Measurements from ENCODE around the gene MRPS5. TPM values are rescaled to one million over a fixed set of nuclear protein-coding genes. Genes with fewer than 3 reads are reported as not detected.

The MRPS5 gene
- total and polyA plus RNA-seq, 4 donors, result 45.8 to 75.7 (median 64.6) TPM

- no peak overlapping the region for H3K4me3 ChIP-seq
- no peak overlapping the region for H3K27ac ChIP-seq (ENCODE audit: low read depth in 1 of 2, low read length in 1 of 2)
- peaks cover 3 to 44% (median 16%) of the 10 kb centered on the region in 4 donors for H3K36me3 ChIP-seq (ENCODE audit: control insufficient read depth in 4 of 4, insufficient read depth in 4 of 4, low read length in 4 of 4)
- TF ChIP-seq CTCF (IDR thresholded peaks at IDR 0.05; ENCODE audit: control extremely low read depth, extremely low read depth), result no peak
- no peaks in the 10 kb centered on the region for H3K27me3 ChIP-seq (ENCODE audit: control insufficient read depth in 3 of 3, insufficient read depth in 3 of 3, low read length in 2 of 3)
- no peaks in the 10 kb centered on the region for H3K4me1 ChIP-seq (ENCODE audit: control insufficient read depth in 5 of 5, insufficient read depth in 5 of 5, low read length in 5 of 5)
- DNase-seq (no peak), ATAC-seq (ENCODE audit: insufficient read depth, low FRiP score) (no peak)
- H3K9ac ChIP-seq (ENCODE audit: insufficient read depth in 1 of 2, low read length in 2 of 2), result no peak overlapping the region
- WGBS, 2 donors, result 93 to 96% methylated on average over 2 of the region's 2 CpGs
- H3K9me3 ChIP-seq (ENCODE audit: control insufficient read depth in 4 of 4, insufficient read depth in 3 of 4, low read length in 3 of 4), result peaks cover 13 to 56% (median 25%) of the 10 kb centered on the region in 4 donors
Measured at GRCh38 chr2:95143838-95144237, 22.2 kb upstream of the MRPS5 start.

GRCh38 chr2:95138702-95139101 is 17.1 kb upstream of the MRPS5 start:
- H3K9ac ChIP-seq (ENCODE audit: insufficient read depth in 1 of 2, low read length in 2 of 2), result no peak overlapping the region
- H3K36me3 ChIP-seq (ENCODE audit: control insufficient read depth in 4 of 4, insufficient read depth in 4 of 4, low read length in 4 of 4), result peaks cover 0 to 23% (median 4%) of the 10 kb centered on the region in 4 donors
- DNase-seq (no peak), ATAC-seq (ENCODE audit: insufficient read depth, low FRiP score) (no peak)
- no peak overlapping the region for H3K4me3 ChIP-seq
- H3K27ac ChIP-seq (ENCODE audit: low read depth in 1 of 2, low read length in 1 of 2), result no peak overlapping the region
- H3K9me3 ChIP-seq (ENCODE audit: control insufficient read depth in 4 of 4, insufficient read depth in 3 of 4, low read length in 3 of 4), result peaks cover 4 to 36% (median 7%) of the 10 kb centered on the region in 4 donors
- no peaks in the 10 kb centered on the region for H3K27me3 ChIP-seq (ENCODE audit: control insufficient read depth in 3 of 3, insufficient read depth in 3 of 3, low read length in 2 of 3)
- WGBS, 2 donors, result 70 to 83% methylated on average over 1 of the region's 1 CpG
- no peaks in the 10 kb centered on the region for H3K4me1 ChIP-seq (ENCODE audit: control insufficient read depth in 5 of 5, insufficient read depth in 5 of 5, low read length in 5 of 5)
- TF ChIP-seq CTCF (IDR thresholded peaks at IDR 0.05; ENCODE audit: control extremely low read depth, extremely low read depth), result no peak

DNA sequence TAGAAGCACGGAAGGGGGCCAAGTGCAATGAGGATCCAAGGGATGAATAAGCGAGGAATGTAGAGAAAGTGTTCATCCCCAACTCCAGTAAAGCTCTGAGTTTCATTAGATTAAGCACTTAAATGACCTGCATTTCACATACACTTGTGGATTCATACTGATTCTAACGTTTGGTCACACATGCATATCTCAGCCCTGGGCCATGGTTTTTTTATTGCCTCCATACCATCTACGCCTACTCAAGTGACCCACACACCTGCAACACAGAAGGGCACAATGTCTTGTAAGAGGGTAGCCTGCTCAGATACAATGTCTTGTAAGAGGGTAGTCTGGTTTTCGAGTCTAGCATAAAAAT is 566 bp upstream of the MRPS5 start:
- Histone ChIP-seq H3K36me3 (ENCODE audit: control insufficient read depth in 4 of 4, insufficient read depth in 4 of 4, low read length in 4 of 4) (peaks cover 0 to 4% (median 0%) of the 10 kb centered on the region in 4 donors), H3K9me3 (ENCODE audit: control insufficient read depth in 4 of 4, insufficient read depth in 3 of 4, low read length in 3 of 4) (no peaks in the 10 kb centered on the region), H3K27me3 (ENCODE audit: control insufficient read depth in 3 of 3, insufficient read depth in 3 of 3, low read length in 2 of 3) (no peaks in the 10 kb centered on the region), H3K4me1 (ENCODE audit: control insufficient read depth in 5 of 5, insufficient read depth in 5 of 5, low read length in 5 of 5) (peaks cover 0 to 10% (median 9%) of the 10 kb centered on the region in 5 donors), H3K27ac (ENCODE audit: low read depth in 1 of 2, low read length in 1 of 2) (peak overlapping the region; percentile 96 to 100), H3K4me3 (peak overlapping the region; percentile 81), H3K9ac (ENCODE audit: insufficient read depth in 1 of 2, low read length in 2 of 2) (peak overlapping the region in 1 of 2 donors; percentile 0)
- ATAC-seq (ENCODE audit: insufficient read depth, low FRiP score) (no peak), DNase-seq (no peak)
- WGBS, 2 donors, result 24 to 27% methylated on average over 5 of the region's 5 CpGs
- no peak for TF ChIP-seq CTCF (IDR thresholded peaks at IDR 0.05; ENCODE audit: control extremely low read depth, extremely low read depth)

- DNase-seq, result no peak
- TF ChIP-seq CTCF (IDR thresholded peaks at IDR 0.05; ENCODE audit: control extremely low read depth, extremely low read depth), result no peak
- peak overlapping the region; percentile 69 to 91 for H3K9ac ChIP-seq (ENCODE audit: insufficient read depth in 1 of 2, low read length in 2 of 2)
- no peaks in the 10 kb centered on the region for H3K9me3 ChIP-seq (ENCODE audit: control insufficient read depth in 4 of 4, insufficient read depth in 3 of 4, low read length in 3 of 4)
- H3K27ac ChIP-seq (ENCODE audit: low read depth in 1 of 2, low read length in 1 of 2), result peak overlapping the region; percentile 96 to 100
- WGBS, 2 donors, result 2 to 4% methylated on average over 11 of the region's 11 CpGs
- no peaks in the 10 kb centered on the region for H3K27me3 ChIP-seq (ENCODE audit: control insufficient read depth in 3 of 3, insufficient read depth in 3 of 3, low read length in 2 of 3)
- peak; percentile 23 for ATAC-seq (ENCODE audit: insufficient read depth, low FRiP score)
- H3K4me1 ChIP-seq (ENCODE audit: control insufficient read depth in 5 of 5, insufficient read depth in 5 of 5, low read length in 5 of 5), result peaks cover 0 to 10% (median 9%) of the 10 kb centered on the region in 5 donors
- H3K4me3 ChIP-seq, result peak overlapping the region; percentile 81
- H3K36me3 ChIP-seq (ENCODE audit: control insufficient read depth in 4 of 4, insufficient read depth in 4 of 4, low read length in 4 of 4), result peaks cover 0 to 4% (median 3%) of the 10 kb centered on the region in 4 donors
Measured at GRCh38 chr2:95121093-95121406, 558 bp downstream of the MRPS5 start.

Data from lung (tissue), 12 donors.